Astrocyte (in vitro differentiated cells and primary cell): ENCODE data around the gene SRL. TPM values are rescaled to one million over a fixed set of nuclear protein-coding genes. Genes with fewer than 3 reads are reported as not detected.

ENCODE experiments used
- DNase-seq: peaks from one replicate; pipeline ENCODE4 v3.0.0-alpha.2; 2010; ENCODE audit warnings: low read depth
- FAIRE-seq: peaks from 2 replicates; lab custom pipeline; 2011; peaks lifted over from hg19 to GRCh38; lab: Jason Lieb, UNC
- H2AFZ ChIP-seq: 2 replicates; pipeline ENCODE4 v1.6.0; 2012; ENCODE audit warnings: low read depth, low read length, inconsistent platforms
- H3K27ac ChIP-seq: 2 replicates; pipeline ENCODE4 v1.5.1; 2011; ENCODE audit warnings: low read depth, low read length, inconsistent platforms
- H3K27me3 ChIP-seq: 2 replicates; pipeline ENCODE4 v1.6.0; 2011; ENCODE audit warnings: low read length, inconsistent platforms; ENCODE audit not compliant: insufficient read depth
- H3K36me3 ChIP-seq: 2 replicates; pipeline ENCODE4 v1.5.1; 2011; ENCODE audit warnings: low read length, inconsistent platforms; ENCODE audit not compliant: insufficient read depth
- H3K4me1 ChIP-seq: 2 replicates; pipeline ENCODE4 v1.5.1; 2011; ENCODE audit warnings: low read length, inconsistent platforms; ENCODE audit not compliant: insufficient read depth
- H3K4me2 ChIP-seq: 2 replicates; pipeline ENCODE4 v1.6.0; 2012; ENCODE audit warnings: low read length, inconsistent platforms
- H3K4me3 ChIP-seq: 2 replicates; pipeline ENCODE4 v1.5.1; 2011; ENCODE audit warnings: low read depth, mild to moderate bottlenecking, low read length, inconsistent platforms; ENCODE audit not compliant: insufficient read depth
- H3K79me2 ChIP-seq: 2 replicates; pipeline ENCODE4 v1.6.0; 2012; ENCODE audit warnings: mild to moderate bottlenecking, low read length, inconsistent platforms; ENCODE audit not compliant: insufficient read depth
- H3K9ac ChIP-seq: 2 replicates; pipeline ENCODE4 v1.6.0; 2012; ENCODE audit warnings: mild to moderate bottlenecking, low read length, inconsistent platforms
- H3K9me3 ChIP-seq: 2 replicates; pipeline ENCODE4 v1.5.1; 2012; ENCODE audit warnings: low read depth, mild to moderate bottlenecking, low read length, inconsistent platforms; ENCODE audit not compliant: insufficient read depth
- H4K20me1 ChIP-seq: 2 replicates; pipeline ENCODE4 v1.6.0; 2012; ENCODE audit warnings: low read length, inconsistent platforms; ENCODE audit not compliant: insufficient read depth
- H3K27ac Mint-ChIP-seq: one replicate; pipeline ENCODE4 v1.8.0; 2021; ENCODE audit warnings: mild to moderate bottlenecking, mixed read lengths; ENCODE audit not compliant: unreplicated experiment
- H3K27me3 Mint-ChIP-seq: one replicate; pipeline ENCODE4 v1.8.0; 2021; ENCODE audit warnings: low read depth, mixed read lengths; ENCODE audit not compliant: unreplicated experiment
- H3K36me3 Mint-ChIP-seq: one replicate; pipeline ENCODE4 v1.8.0; 2021; ENCODE audit warnings: low read depth, mixed read lengths; ENCODE audit not compliant: unreplicated experiment
- H3K4me1 Mint-ChIP-seq: one replicate; pipeline ENCODE4 v1.8.0; 2021; ENCODE audit warnings: low read depth, mixed read lengths; ENCODE audit not compliant: unreplicated experiment
- H3K4me3 Mint-ChIP-seq: one replicate; pipeline ENCODE4 v1.8.0; 2021; ENCODE audit warnings: mild to moderate bottlenecking, moderate library complexity, mixed read lengths; ENCODE audit not compliant: unreplicated experiment
- H3K9me3 Mint-ChIP-seq: one replicate; pipeline ENCODE4 v1.8.0; 2021; ENCODE audit warnings: mild to moderate bottlenecking, mixed read lengths; ENCODE audit not compliant: unreplicated experiment
- CTCF ChIP-seq: IDR thresholded peaks from 2 replicates; pipeline ENCODE4 v1.5.1; 2011; ENCODE audit warnings: low read depth, mild to moderate bottlenecking, inconsistent platforms, low read length, moderate library complexity; ENCODE audit not compliant: insufficient read depth
- EZH2 ChIP-seq: IDR thresholded peaks from 2 replicates; pipeline ENCODE4 v1.6.1; 2012; ENCODE audit warnings: mild to moderate bottlenecking, low read length, inconsistent platforms; ENCODE audit not compliant: insufficient read depth
- total RNA-seq: library from RNA; stranded (reverse); gene quantifications from 2 replicates; pipeline ENCODE4 v1.2.1, GENCODE V29; 2021

The SRL gene
- total RNA-seq, 1 donor from 2014 or later = not detected

- no peaks in the 10 kb centered on the region for H3K36me3 Mint-ChIP-seq
- no peak for TF ChIP-seq EZH2
- H4K20me1 ChIP-seq = no peaks in the 10 kb centered on the region
- no peaks in the 10 kb centered on the region for H3K36me3 ChIP-seq
- H3K27ac ChIP-seq = no peak overlapping the region
- peaks cover 4% of the 10 kb centered on the region for H3K27me3 ChIP-seq
- no peaks in the 10 kb centered on the region for H3K79me2 ChIP-seq
- DNase-seq (no peak), FAIRE-seq (no peak)
- no peaks in the 10 kb centered on the region for H3K4me1 ChIP-seq
- H3K4me2 ChIP-seq = no peak overlapping the region
- no peaks in the 10 kb centered on the region for H3K4me1 Mint-ChIP-seq
- no peak overlapping the region for H3K4me3 ChIP-seq
- H3K9ac ChIP-seq = no peak overlapping the region
- no peak overlapping the region for H3K4me3 Mint-ChIP-seq
- H2AFZ ChIP-seq = no peak overlapping the region
- no peak overlapping the region for H3K27ac Mint-ChIP-seq
- H3K9me3 Mint-ChIP-seq = no peaks in the 10 kb centered on the region
- peaks cover 5% of the 10 kb centered on the region for H3K9me3 ChIP-seq
- H3K27me3 Mint-ChIP-seq = peaks cover 17% of the 10 kb centered on the region
These were observed 89.6 kb downstream of the SRL start for GRCh38 chr16:4152267-4152666.

DNA sequence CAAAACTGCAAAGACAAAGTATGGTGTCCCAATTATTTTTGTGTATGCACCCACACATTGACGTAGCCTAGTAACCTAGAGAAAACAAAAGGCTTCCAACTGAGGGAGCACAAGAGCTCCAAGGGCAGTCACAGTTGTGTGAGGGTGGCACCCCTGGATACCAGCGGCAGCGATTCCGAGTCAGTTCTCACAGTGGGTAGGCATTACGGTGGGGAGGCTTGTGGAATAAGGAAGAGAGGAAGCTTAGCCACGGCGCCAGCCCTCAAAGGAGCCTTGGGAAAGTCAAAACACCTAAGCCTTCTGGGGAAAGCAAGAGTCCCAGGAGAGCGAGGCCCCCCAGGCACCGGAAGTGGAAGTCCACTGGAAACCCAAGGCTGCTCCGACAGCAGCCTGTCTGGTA, 94.6 kb downstream of the SRL start:
- H3K36me3 ChIP-seq = no peaks in the 10 kb centered on the region
- no peak overlapping the region for H3K27ac ChIP-seq
- Mint-ChIP-seq H3K27ac (no peak overlapping the region), H3K4me1 (no peaks in the 10 kb centered on the region), H3K9me3 (peaks cover 2% of the 10 kb centered on the region), H3K4me3 (no peak overlapping the region), H3K36me3 (no peaks in the 10 kb centered on the region), H3K27me3 (no peaks in the 10 kb centered on the region)
- H3K9ac ChIP-seq = no peak overlapping the region
- H3K4me2 ChIP-seq = no peak overlapping the region
- H3K27me3 ChIP-seq = peaks cover 4% of the 10 kb centered on the region
- no peaks in the 10 kb centered on the region for H4K20me1 ChIP-seq
- DNase-seq = no peak
- FAIRE-seq = no peak
- no peak overlapping the region for H2AFZ ChIP-seq
- H3K4me3 ChIP-seq = no peak overlapping the region
- H3K4me1 ChIP-seq = no peaks in the 10 kb centered on the region
- H3K9me3 ChIP-seq = peaks cover 3% of the 10 kb centered on the region
- TF ChIP-seq CTCF (no peak), EZH2 (no peak)
- no peaks in the 10 kb centered on the region for H3K79me2 ChIP-seq

DNA sequence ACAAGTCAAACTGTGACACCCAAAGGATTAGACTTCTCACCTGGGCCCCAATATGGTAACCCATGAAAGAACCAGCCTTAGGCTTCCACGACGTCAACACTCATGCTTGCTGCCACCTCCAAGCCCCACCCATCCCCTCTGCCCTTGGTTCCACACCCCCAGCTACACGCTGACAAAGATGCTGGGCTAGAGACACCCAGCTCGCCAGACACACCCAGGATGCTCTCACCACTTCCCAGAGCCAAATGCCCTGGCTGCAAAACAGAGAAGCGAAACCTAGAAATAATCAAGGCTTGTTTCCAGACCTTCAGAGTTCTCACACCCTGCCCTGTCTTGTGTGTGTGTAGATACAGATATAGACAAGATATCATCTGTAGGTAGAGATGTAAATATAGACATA, 99.6 kb downstream of the SRL start:
- H3K4me3 ChIP-seq = no peak overlapping the region
- no peak overlapping the region for H3K27ac Mint-ChIP-seq
- H3K4me1 Mint-ChIP-seq = peaks cover 3% of the 10 kb centered on the region

More for the DNA sequence above, 99.6 kb downstream of the SRL start:
- H3K9me3 ChIP-seq = peaks cover 5% of the 10 kb centered on the region
- H2AFZ ChIP-seq = no peak overlapping the region
- H3K27ac ChIP-seq = no peak overlapping the region
- H3K4me3 Mint-ChIP-seq = no peak overlapping the region
- H3K4me2 ChIP-seq = no peak overlapping the region
- no peaks in the 10 kb centered on the region for H3K79me2 ChIP-seq
- no peak for TF ChIP-seq CTCF
- no peak for TF ChIP-seq EZH2
- FAIRE-seq (no peak), DNase-seq (no peak)
- peaks cover 20% of the 10 kb centered on the region for H3K9me3 Mint-ChIP-seq
- no peaks in the 10 kb centered on the region for H3K36me3 ChIP-seq
- H3K36me3 Mint-ChIP-seq = peaks cover 4% of the 10 kb centered on the region
- H3K9ac ChIP-seq = no peak overlapping the region
- no peaks in the 10 kb centered on the region for H3K27me3 ChIP-seq
- no peaks in the 10 kb centered on the region for H4K20me1 ChIP-seq
- H3K27me3 Mint-ChIP-seq = peaks cover 2% of the 10 kb centered on the region
- H3K4me1 ChIP-seq = no peaks in the 10 kb centered on the region
